H1 (cell line): ENCODE measurements around the gene BABAM1. TPM values are rescaled to one million over a fixed set of nuclear protein-coding genes. Genes with fewer than 3 reads are reported as not detected.

ENCODE experiments used
- CTCF ChIA-PET: fragments of 300-600 bp; sonication (Branson Sonifier 250); formaldehyde crosslinking; loops from one replicate; lab custom pipeline; 2021; ENCODE audit not compliant: partially characterized antibody; lab: Charles Lee
- POLR2A ChIA-PET: fragments of 300-600 bp; sonication (Branson Sonifier 250); formaldehyde crosslinking; loops from one replicate; lab custom pipeline; 2021; ENCODE audit warnings: inconsistent platforms; ENCODE audit not compliant: partially characterized antibody; lab: Charles Lee
- DNase-seq, 2 experiments: peaks; one replicate each; pipeline versions ENCODE4 v3.0.0 to v3.0.0-alpha.2; 2010 to 2022; ENCODE audit warnings: low spot score in 2 of 2, low read depth in 1 of 2, mixed read lengths in 1 of 2
- FAIRE-seq: peaks from 2 replicates; lab custom pipeline; 2011; peaks lifted over from hg19 to GRCh38; lab: Jason Lieb, UNC
- H2AFZ ChIP-seq: 2 replicates; pipeline ENCODE4 v1.8.1; 2012; ENCODE audit warnings: low read length, inconsistent platforms
- H2AK5ac ChIP-seq: 2 replicates; pipeline ENCODE4 v1.6.1; 2013; ENCODE audit warnings: low read depth, low read length
- H2BK120ac ChIP-seq: replicated peaks from 2 replicates; pipeline ENCODE3; 2013; ENCODE audit warnings: low read depth, low read length, inconsistent platforms
- H2BK12ac ChIP-seq: 2 replicates; pipeline ENCODE4 v1.6.1; 2013; ENCODE audit warnings: low read depth, low read length
- H2BK15ac ChIP-seq: 2 replicates; pipeline ENCODE4 v1.6.1; 2013; ENCODE audit warnings: low read length
- H2BK20ac ChIP-seq: 2 replicates; pipeline ENCODE4 v1.6.1; 2013; ENCODE audit warnings: low read length
- H2BK5ac ChIP-seq: 2 replicates; pipeline ENCODE4 v1.6.1; 2013; ENCODE audit warnings: low read depth, low read length
- H3K14ac ChIP-seq: 2 replicates; pipeline ENCODE4 v1.6.1; 2013; ENCODE audit warnings: inconsistent platforms; ENCODE audit not compliant: insufficient read length
- H3K18ac ChIP-seq: 2 replicates; pipeline ENCODE4 v1.6.1; 2013; ENCODE audit warnings: low read length; ENCODE audit errors: extremely low read depth
- H3K23ac ChIP-seq: 2 replicates; pipeline ENCODE4 v1.6.1; 2013; ENCODE audit warnings: inconsistent platforms; ENCODE audit not compliant: insufficient read length
- H3K23me2 ChIP-seq: 2 replicates; pipeline ENCODE4 v1.6.1; 2013; ENCODE audit warnings: low read depth, low read length
- H3K27ac ChIP-seq: 2 replicates; pipeline ENCODE4 v1.6.1; 2011; ENCODE audit warnings: low read depth, low read length, inconsistent platforms
- H3K27me3 ChIP-seq, 4 experiments: replicated peaks in 1 of 4; 1 replicate in 1 of 4; 2 replicates in 3 of 4; pipeline versions ENCODE4 v1.6.1 to v1.8.1; 2011 to 2013; ENCODE audit warnings: low read length in 3 of 4, mild to moderate bottlenecking in 3 of 4, inconsistent platforms in 2 of 4, mixed read lengths in 2 of 4, moderate library complexity in 1 of 4; ENCODE audit not compliant: control insufficient read depth in 3 of 4, insufficient read depth in 3 of 4; ENCODE audit errors: extremely low read depth in 1 of 4
- H3K36me3 ChIP-seq, 4 experiments: 2 replicates each; pipeline versions ENCODE4 v1.6.1 to v1.8.1; 2011 to 2013; ENCODE audit warnings: mild to moderate bottlenecking in 4 of 4, low read length in 3 of 4, moderate library complexity in 2 of 4, control low read depth in 1 of 4, inconsistent platforms in 1 of 4; ENCODE audit not compliant: insufficient read depth in 4 of 4, control insufficient read depth in 2 of 4
- H3K4ac ChIP-seq: replicated peaks from 2 replicates; pipeline ENCODE3; 2013; ENCODE audit warnings: low read length, low read depth, mixed read lengths, inconsistent platforms; ENCODE audit not compliant: insufficient read length
- H3K4me1 ChIP-seq, 4 experiments: replicated peaks in 1 of 4; 1 replicate in 1 of 4; 2 replicates in 3 of 4; pipeline versions ENCODE4 v1.6.1 to v1.8.1; 2011 to 2013; ENCODE audit warnings: low read length in 3 of 4, inconsistent platforms in 2 of 4, mixed read lengths in 1 of 4; ENCODE audit not compliant: insufficient read depth in 4 of 4, control insufficient read depth in 3 of 4
- H3K4me2 ChIP-seq, 2 experiments: 2 replicates each; pipeline versions ENCODE4 v1.6.1 to v1.8.1; 2011 to 2013; ENCODE audit warnings: low read depth in 2 of 2, low read length in 2 of 2, control low read depth in 1 of 2, inconsistent platforms in 1 of 2, mild to moderate bottlenecking in 1 of 2; ENCODE audit not compliant: insufficient read depth in 1 of 2
- H3K4me3 ChIP-seq, 4 experiments: fragments of 200-600, 300-600 bp in 1 of 4; sonication (generic), shearing (Covaris generic), sonication (Bioruptor Twin) in 1 of 4; 2 replicates each; pipeline versions ENCODE4 v1.5.1 to v1.8.1; 2011 to 2016; ENCODE audit warnings: low read length in 4 of 4, low read depth in 3 of 4, control low read depth in 2 of 4, inconsistent platforms in 2 of 4, mild to moderate bottlenecking in 2 of 4, mixed read lengths in 1 of 4, moderate library complexity in 1 of 4; ENCODE audit not compliant: insufficient read depth in 2 of 4; ENCODE audit errors: extremely low read depth in 1 of 4
- H3K56ac ChIP-seq: replicated peaks from 2 replicates; pipeline ENCODE3; 2013; ENCODE audit warnings: low read depth, mild to moderate bottlenecking, mixed read lengths, low read length, inconsistent platforms; ENCODE audit not compliant: insufficient read length
- H3K79me1 ChIP-seq: 2 replicates; pipeline ENCODE4 v1.6.1; 2013; ENCODE audit warnings: low read depth, low read length, control low read depth
- H3K79me2 ChIP-seq, 2 experiments: 2 replicates each; pipeline versions ENCODE4 v1.6.1 to v1.8.1; 2012 to 2013; ENCODE audit warnings: low read length in 2 of 2, mild to moderate bottlenecking in 2 of 2, inconsistent platforms in 1 of 2; ENCODE audit not compliant: insufficient read depth in 2 of 2, control insufficient read depth in 1 of 2
- H3K9ac ChIP-seq, 4 experiments: replicated peaks in 1 of 4; 1 replicate in 1 of 4; 2 replicates in 3 of 4; pipeline versions ENCODE4 v1.6.1 to v1.8.1; 2011 to 2013; ENCODE audit warnings: low read depth in 3 of 4, low read length in 3 of 4, control low read depth in 2 of 4, mild to moderate bottlenecking in 2 of 4, moderate library complexity in 2 of 4, inconsistent platforms in 1 of 4; ENCODE audit errors: extremely low read depth in 1 of 4
- H3K9me3 ChIP-seq, 2 experiments: 2 replicates each; pipeline versions ENCODE4 v1.6.1 to v1.8.1; 2012 to 2013; ENCODE audit warnings: mild to moderate bottlenecking in 2 of 2, moderate library complexity in 2 of 2, control low read depth in 1 of 2, inconsistent platforms in 1 of 2, low read depth in 1 of 2, low read length in 1 of 2, mixed read lengths in 1 of 2; ENCODE audit not compliant: insufficient read depth in 2 of 2
- H4K20me1 ChIP-seq, 2 experiments: replicated peaks in 1 of 2; 2 replicates each; pipeline versions ENCODE3 to v1.8.1; 2011 to 2013; ENCODE audit warnings: inconsistent platforms in 2 of 2, low read length in 2 of 2, mild to moderate bottlenecking in 1 of 2; ENCODE audit not compliant: insufficient read depth in 2 of 2, control insufficient read depth in 1 of 2
- H4K5ac ChIP-seq: 2 replicates; pipeline ENCODE4 v1.6.1; 2013; ENCODE audit warnings: low read length, low read depth, mixed read lengths, inconsistent platforms; ENCODE audit not compliant: insufficient read length
- H4K8ac ChIP-seq: 2 replicates; pipeline ENCODE4 v1.8.0; 2013; ENCODE audit warnings: mild to moderate bottlenecking, moderate library complexity, low read length, inconsistent platforms; ENCODE audit not compliant: insufficient read depth; ENCODE audit errors: extremely low read depth
- H4K91ac ChIP-seq: replicated peaks from 2 replicates; pipeline ENCODE3; 2013; ENCODE audit warnings: low read length, mixed read lengths, inconsistent platforms; ENCODE audit not compliant: insufficient read length
- BRCA1 ChIP-seq: IDR thresholded peaks from 2 replicates; pipeline ENCODE4 v1.6.1; 2012; ENCODE audit warnings: low read depth, low read length, improper control_type of control experiment
- CBX8 ChIP-seq: fragments of 300-800, 300-1000 bp; sonication (generic); IDR thresholded peaks from 2 replicates; pipeline ENCODE4 v1.7.1; 2016; ENCODE audit warnings: low read depth, low read length, borderline replicate concordance
- CEBPB ChIP-seq: IDR thresholded peaks from 2 replicates; pipeline ENCODE4 v1.6.1; 2012; ENCODE audit warnings: low read depth, low read length
- CHD1 ChIP-seq: IDR thresholded peaks from 2 replicates; pipeline ENCODE4 v1.6.1; 2012; ENCODE audit warnings: low read depth, low read length, improper control_type of control experiment
- JUN ChIP-seq: IDR thresholded peaks from 2 replicates; pipeline ENCODE4 v1.6.1; 2011; ENCODE audit warnings: low read depth, mild to moderate bottlenecking, improper control_type of control experiment, low read length
- NANOG ChIP-seq: IDR thresholded peaks from 2 replicates; pipeline ENCODE4 v1.6.1; 2011; ENCODE audit warnings: low read length, low read depth, mild to moderate bottlenecking, inconsistent platforms; ENCODE audit not compliant: insufficient read depth, poor library complexity, severe bottlenecking
- POLR2A ChIP-seq, 2 experiments: IDR thresholded peaks; 1 replicate in 1 of 2; 2 replicates in 1 of 2; pipeline ENCODE4 v1.6.1; 2011; ENCODE audit warnings: low read depth in 2 of 2, low read length in 2 of 2, mild to moderate bottlenecking in 2 of 2; ENCODE audit errors: control extremely low read depth in 1 of 2
- POLR2AphosphoS5 ChIP-seq: IDR thresholded peaks from 2 replicates; pipeline ENCODE4 v1.6.1; 2011; ENCODE audit warnings: low read depth, low read length
- TBP ChIP-seq: IDR thresholded peaks from 2 replicates; pipeline ENCODE4 v1.6.1; 2011; ENCODE audit warnings: low read depth, low read length, improper control_type of control experiment
- ZNF274 ChIP-seq: IDR thresholded peaks from 2 replicates; pipeline ENCODE4 v1.7.0; 2012; ENCODE audit warnings: low read length, borderline replicate concordance; ENCODE audit errors: extremely low read depth
- WGBS, 2 experiments: shearing (Covaris generic) in 1 of 2; methylation state at CpG; one replicate each; pipeline versions ENCODE4 v1.1.6 to v1.1.7; 2013 to 2015; ENCODE audit warnings: low lambda C conversion rate in 2 of 2, mixed read lengths in 2 of 2, inconsistent platforms in 1 of 2, low coverage in 1 of 2, missing lambda C conversion rate in 1 of 2; ENCODE audit not compliant: insufficient replicate concordance in 2 of 2, insufficient coverage in 1 of 2, insufficient read length in 1 of 2; ENCODE audit errors: extremely low coverage in 1 of 2, missing lambda C conversion rate in 1 of 2; 5-methylcytosine and 5-hydroxymethylcytosine counted together
- polyA plus RNA-seq, 7 experiments: library from polyadenylated mRNA; depleted of rRNA in 3 of 7; stranded (reverse) in 5 of 7; unstranded in 2 of 7; fragments of >200 nt in 5 of 7; fragments of 200-250 nt in 2 of 7; gene quantifications; 1 replicate in 5 of 7; 2 replicates in 1 of 7; 4 replicates in 1 of 7; pipeline versions ENCODE4 v1.2.1 to v1.2.3, GENCODE V29; 2011 to 2013; ENCODE audit warnings: missing spikeins in 2 of 7, mixed read lengths in 2 of 7
- total RNA-seq: library from RNA; stranded (reverse); fragmentation: NEBNext Ultra II Directional; extraction: Animal tissue kit (Norgen Biotek cat#: 25700); gene quantifications from 2 replicates; pipeline ENCODE4 v1.2.1, GENCODE V29; 2021
- TF ChIP-seq, protein P1 (sequence below): IDR thresholded peaks from 2 replicates; pipeline ENCODE4 v1.6.1; 2011; ENCODE audit warnings: low read length, improper control_type of control experiment

BABAM1 gene
- total and polyA plus RNA-seq, 2 of the 8 experiments (the other 6 are each of a cell fraction or from before 2014, with no cell fraction given) = 127 to 133 TPM

DNA sequence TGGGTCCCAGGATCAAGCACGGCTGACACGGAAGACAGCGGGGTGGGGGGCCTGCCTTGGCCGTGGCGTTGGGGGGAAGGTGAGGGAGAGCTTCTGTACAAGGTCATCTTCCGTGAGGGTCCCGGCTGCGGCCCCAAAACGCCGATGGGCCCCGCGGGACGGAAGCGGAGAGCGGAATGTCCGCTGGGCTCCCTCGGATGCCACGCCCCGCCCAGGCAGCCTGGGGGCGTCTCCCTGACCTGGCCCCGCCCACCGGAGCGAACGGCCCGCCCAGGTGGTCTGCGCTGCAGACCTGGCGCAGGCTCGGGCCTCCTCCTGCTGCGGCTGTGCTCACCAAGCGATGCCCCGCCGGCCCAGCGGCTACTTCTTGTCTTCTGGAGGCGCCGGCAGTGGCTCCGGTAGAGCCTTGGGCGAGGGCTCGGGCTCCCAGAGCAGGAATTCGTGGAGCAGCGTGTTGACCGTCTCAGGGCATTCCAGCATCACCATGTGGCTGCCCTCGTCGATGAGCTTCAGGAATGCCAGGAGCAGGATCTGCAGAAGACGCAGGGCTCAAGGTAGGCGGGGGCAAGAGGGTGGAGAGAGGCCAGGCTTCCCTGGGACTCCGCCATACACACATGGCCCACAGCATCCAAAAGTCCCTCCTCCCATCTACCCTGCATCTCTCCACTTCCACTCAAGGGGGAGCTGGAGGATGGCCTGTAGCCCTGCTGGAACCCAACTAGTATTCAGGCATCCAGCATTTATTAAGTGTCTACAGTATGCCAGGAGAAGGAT lies 25.2 kb downstream of the BABAM1 start:
- no peaks in the 10 kb centered on the region for H3K27me3 ChIP-seq
- CTCF ChIA-PET = interaction anchor here (0.6 to 2.5 kb wide), 11 partner anchors 9 to 216 kb away, joined by 3 to 29 read pairs (median 4); partner anchors contain the start of genes ABHD8, DDA1 and MRPL34
- peak overlapping the region; percentile 94 for H3K56ac ChIP-seq
- H3K9me3 ChIP-seq = no peaks in the 10 kb centered on the region
- H2AK5ac ChIP-seq = no peak overlapping the region
- 0 out of 2 replicates have a peak overlapping the region, but pooled peaks have one; percentile 66 for H2BK15ac ChIP-seq
- DNase-seq = peak; percentile 82 to 98
- peaks cover 5% of the 10 kb centered on the region; the same call in 1 of the 2 replicates for H3K23me2 ChIP-seq
- H2AFZ ChIP-seq = 0 out of 2 replicates have a peak overlapping the region, but pooled peaks have one; percentile 47
- peak overlapping the region; percentile 85 for H4K91ac ChIP-seq
- peaks cover 0 to 6% of the 10 kb centered on the region in 2 experiments; a peak in 1 of 4 replicates for H3K79me2 ChIP-seq
- H3K27ac ChIP-seq = peak overlapping the region; percentile 79
- H3K4me2 ChIP-seq = peak overlapping the region; percentile 49 to 75
- peak overlapping the region; percentile 18 for H4K5ac ChIP-seq
- no peak overlapping the region for H2BK20ac ChIP-seq
- peak overlapping the region; percentile 44 to 67 (median 58) for H3K4me3 ChIP-seq
- H2BK120ac ChIP-seq = no peak overlapping the region
- FAIRE-seq = peak; percentile 70
- peak overlapping the region; percentile 91 for H3K18ac ChIP-seq
- POLR2A ChIA-PET = interaction anchor here (0.6 to 4.8 kb wide), 33 partner anchors 8 to 436 kb away, joined by 3 to 67 read pairs (median 3); partner anchors contain the start of genes ABHD8, ANO8, BABAM1 and DDA1
- 3% methylated on average over 26 of the region's 46 CpGs; no CpG with 5 or more reads in 1 of the 2 experiments for WGBS, 2 experiments
- H3K4ac ChIP-seq = no peak overlapping the region
- H3K9ac ChIP-seq = peak overlapping the region in 3 of 4 experiments; percentile 47 to 74 (median 48); a peak in 6 of 7 replicates
- H4K20me1 ChIP-seq = peaks cover 0 to 8% of the 10 kb centered on the region in 2 experiments
- H3K14ac ChIP-seq = no peak overlapping the region
- H3K23ac ChIP-seq = no peak overlapping the region
- H3K79me1 ChIP-seq = peaks cover 7% of the 10 kb centered on the region
- peaks cover 0 to 5% (median 4%) of the 10 kb centered on the region in 4 experiments; a peak in 5 of 7 replicates for H3K4me1 ChIP-seq
- peak overlapping the region; percentile 83 for H2BK5ac ChIP-seq
- peaks cover 0 to 5% (median 1%) of the 10 kb centered on the region in 4 experiments; a peak in 2 of 8 replicates for H3K36me3 ChIP-seq
- peak overlapping the region; percentile 91; the same call in 1 of the 2 replicates for H4K8ac ChIP-seq
- peak overlapping the region; percentile 27; the same call in 1 of the 2 replicates for H2BK12ac ChIP-seq
- TF ChIP-seq ZNF274 (no peak), CBX8 (no peak), NANOG (no peak), BRCA1 (no peak), POLR2A (IDR thresholded peaks at IDR 0.05; ENCODE audit: control extremely low read depth in 1 of 2, low read depth in 2 of 2, low read length in 2 of 2) (peak; percentile 65 to 93), JUN (no peak), TBP (peak; percentile 81), POLR2AphosphoS5 (peak; percentile 83), CHD1 (no peak), CEBPB (no peak)
- TF ChIP-seq, protein P1, sequence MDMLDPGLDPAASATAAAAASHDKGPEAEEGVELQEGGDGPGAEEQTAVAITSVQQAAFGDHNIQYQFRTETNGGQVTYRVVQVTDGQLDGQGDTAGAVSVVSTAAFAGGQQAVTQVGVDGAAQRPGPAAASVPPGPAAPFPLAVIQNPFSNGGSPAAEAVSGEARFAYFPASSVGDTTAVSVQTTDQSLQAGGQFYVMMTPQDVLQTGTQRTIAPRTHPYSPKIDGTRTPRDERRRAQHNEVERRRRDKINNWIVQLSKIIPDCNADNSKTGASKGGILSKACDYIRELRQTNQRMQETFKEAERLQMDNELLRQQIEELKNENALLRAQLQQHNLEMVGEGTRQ = no peak
